OCI-LY3 (cell line): ENCODE data around the gene IL12A.

Source experiments
- H2AFZ ChIP-seq: fragments of 200-600, 300-600 bp; shearing (Covaris generic); 2 replicates; pipeline ENCODE4 v1.6.0; 2014; ENCODE audit warnings: antibody characterized with exemption, low read depth, low read length
- H3K27ac ChIP-seq: fragments of 200-600, 300-600 bp; sonication (generic); 2 replicates; pipeline ENCODE4 v1.5.1; 2014; ENCODE audit warnings: mild to moderate bottlenecking, low read length, moderate library complexity, mixed read lengths
- H3K27me3 ChIP-seq: fragments of 200-600, 300-600 bp; sonication (generic); 2 replicates; pipeline ENCODE4 v1.6.1; 2014; ENCODE audit warnings: low read depth, low read length, mixed read lengths
- H3K36me3 ChIP-seq: fragments of 200-600, 300-600 bp; sonication (generic); replicated peaks from 2 replicates; pipeline ENCODE3; 2014; ENCODE audit warnings: low read depth, low read length, mixed read lengths
- H3K4me1 ChIP-seq: fragments of 300-600, 200-600 bp; sonication (generic); 2 replicates; pipeline ENCODE4 v1.6.1; 2014; ENCODE audit warnings: low read length, mixed read lengths
- H3K4me2 ChIP-seq: fragments of 200-600, 300-600 bp; sonication (generic); 2 replicates; pipeline ENCODE4 v1.6.1; 2014; ENCODE audit warnings: low read length, mixed read lengths
- H3K4me3 ChIP-seq: fragments of 300-600, 200-600 bp; sonication (generic); 2 replicates; pipeline ENCODE4 v1.5.1; 2014; ENCODE audit warnings: antibody characterized with exemption, mild to moderate bottlenecking, low read length, moderate library complexity
- H3K79me2 ChIP-seq: fragments of 300-600, 200-600 bp; shearing (Covaris generic); 2 replicates; pipeline ENCODE4 v1.6.1; 2014; ENCODE audit warnings: mild to moderate bottlenecking, low read length, mixed read lengths
- H3K9ac ChIP-seq: fragments of 300-600, 200-600 bp; shearing (Covaris generic); 2 replicates; pipeline ENCODE4 v1.6.0; 2014; ENCODE audit warnings: mild to moderate bottlenecking, low read length, moderate library complexity
- H3K9me3 ChIP-seq: fragments of 200-600, 300-600 bp; shearing (Covaris generic); 2 replicates; pipeline ENCODE4 v1.6.1; 2014; ENCODE audit warnings: low read length, mixed read lengths; ENCODE audit not compliant: insufficient read depth
- H4K20me1 ChIP-seq: fragments of 200-600, 300-600 bp; sonication (generic); 2 replicates; pipeline ENCODE4 v1.6.1; 2016; ENCODE audit warnings: low read length, mixed read lengths; ENCODE audit not compliant: insufficient read depth
- CTCF ChIP-seq: fragments of 200-600, 300-600 bp; sonication (generic); IDR thresholded peaks from 2 replicates; pipeline ENCODE4 v1.5.1; 2014; ENCODE audit warnings: antibody characterized with exemption, low read length, low read depth
- EZH2phosphoT487 ChIP-seq: fragments of 200-600 bp; shearing (Covaris generic); IDR thresholded peaks from 2 replicates; pipeline ENCODE4 v1.6.1; 2018; ENCODE audit warnings: antibody characterized with exemption, mixed run types, low read depth

The IL12A gene

GRCh38 chr3:160044121-160044520, 55.5 kb downstream of the IL12A start:
- no peaks in the 10 kb centered on the region for H3K27me3 ChIP-seq
- no peaks in the 10 kb centered on the region for H3K36me3 ChIP-seq
- no peak overlapping the region for H3K27ac ChIP-seq
- no peaks in the 10 kb centered on the region for H3K79me2 ChIP-seq
- H3K9me3 ChIP-seq = no peaks in the 10 kb centered on the region
- no peak overlapping the region for H3K4me2 ChIP-seq
- TF ChIP-seq EZH2phosphoT487 (no peak), CTCF (no peak)
- no peak overlapping the region for H2AFZ ChIP-seq
- H3K4me1 ChIP-seq = peaks cover 6% of the 10 kb centered on the region; the same call in 1 of the 2 replicates
- H4K20me1 ChIP-seq = no peaks in the 10 kb centered on the region
- no peak overlapping the region for H3K4me3 ChIP-seq
- H3K9ac ChIP-seq = no peak overlapping the region
